IPS-NIHi11 (cell line): ENCODE results near the gene PTPN9.
A peak's percentile ranks its signal among the peaks of the same experiment; 100 is the strongest.
"Not testable (repeated sequence)": the region's sequence is repeated elsewhere in the genome, so short reads cannot be mapped to it uniquely, and the experiment has no call there.

ENCODE experiments used
- DNase-seq: peaks from one replicate; pipeline ENCODE4 v3.0.0; 2012; ENCODE audit warnings: mixed read lengths, low spot score

The PTPN9 gene

DNA sequence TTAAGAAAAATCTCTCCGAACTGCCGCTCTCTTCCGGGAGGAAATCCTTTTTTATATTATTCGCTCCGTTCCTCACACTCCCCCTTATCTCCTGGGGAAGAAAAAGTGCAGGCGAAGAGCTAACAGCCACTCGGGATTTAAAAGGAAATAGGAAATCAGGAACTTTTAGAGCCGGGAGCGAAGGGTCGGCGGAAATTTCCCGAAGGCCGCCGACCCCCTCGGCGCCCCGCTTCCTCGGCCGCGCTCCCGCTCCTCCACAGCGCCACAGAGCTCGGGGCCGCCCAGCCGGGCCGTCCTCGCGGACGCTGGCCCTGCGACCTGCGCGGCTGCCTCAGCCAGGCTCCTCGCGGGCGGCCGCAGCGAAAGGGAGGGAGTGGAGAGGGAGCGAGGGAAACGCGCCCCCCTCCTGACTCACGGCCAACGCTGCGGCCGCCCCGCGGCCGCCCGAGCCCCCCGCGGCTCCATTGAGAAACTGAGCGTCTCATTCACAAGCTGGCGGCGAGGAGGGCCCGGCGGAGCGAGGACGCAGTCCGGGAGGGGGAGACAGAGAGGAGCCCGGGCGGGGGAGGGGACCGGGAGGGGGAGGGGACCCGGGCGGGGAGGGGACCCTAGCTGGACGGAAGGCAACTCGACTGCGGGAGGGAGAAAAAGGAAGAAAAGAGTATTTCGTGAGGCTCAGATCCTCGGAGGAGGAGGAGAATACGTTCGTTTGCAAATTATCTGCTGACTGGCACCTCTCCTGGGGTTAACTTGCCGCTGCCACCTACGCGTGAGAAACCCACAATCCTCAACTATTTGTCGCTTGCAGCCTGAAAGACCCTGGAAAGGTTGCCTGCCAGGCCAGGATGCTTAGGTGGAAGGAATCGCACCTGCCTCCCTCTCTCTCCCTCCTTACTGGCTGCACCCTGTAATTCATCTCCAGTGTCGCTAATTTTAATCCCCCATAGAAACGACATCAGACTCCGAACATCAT is at the start of gene PTPN9:
TSS of gene PTPN9 (minus strand) at position 368 of the 973 bp plus-strand sequence. CDS start 539 bp downstream, outside the sequence.
- DNase-seq = peak; percentile 91

DNA sequence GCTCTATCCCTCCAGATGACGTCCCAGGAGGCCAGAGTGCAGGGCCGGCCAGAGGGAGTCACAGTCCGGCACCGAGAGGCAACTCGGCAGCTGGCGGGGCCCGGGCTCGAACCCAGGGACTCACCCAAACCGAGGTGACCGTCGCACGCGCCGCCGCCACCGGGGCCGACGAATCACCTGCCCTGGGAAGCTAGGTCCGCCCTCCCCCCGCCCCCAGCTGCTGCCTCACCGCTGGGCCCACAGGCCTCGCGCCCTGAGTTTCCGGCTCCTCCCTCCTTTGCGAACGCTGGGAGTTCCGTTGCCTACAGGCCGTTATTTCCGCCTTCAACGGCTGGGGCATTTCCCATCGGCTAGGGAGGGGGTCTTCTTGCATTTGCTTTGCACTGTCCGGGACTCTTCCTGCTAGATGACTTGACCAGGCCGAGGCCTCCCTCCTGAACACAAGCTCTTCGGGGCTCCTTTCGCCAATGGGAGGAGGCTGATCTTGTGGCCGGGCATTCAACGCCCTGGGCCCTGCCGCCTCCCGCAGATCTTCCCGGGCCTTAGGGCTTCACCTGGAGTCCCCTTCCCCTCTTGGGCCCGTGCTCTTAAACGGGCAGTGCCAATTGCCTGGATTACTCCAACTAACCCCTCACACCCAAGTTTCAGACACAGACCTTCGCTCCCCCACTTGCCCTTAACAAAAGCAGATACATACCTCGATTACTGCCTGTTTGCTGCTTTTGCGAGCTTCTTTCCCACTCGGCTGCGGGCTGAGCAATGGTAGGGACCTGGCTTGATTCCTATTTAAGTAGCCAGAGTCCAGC is 46.6 kb upstream of the PTPN9 start, which contains the start of gene SNUPN:
TSS of gene SNUPN (minus strand) at position 184 of the 806 bp plus-strand sequence. CDS start 4,674 bp downstream, outside the sequence.
- DNase-seq = peak; percentile 97

DNA sequence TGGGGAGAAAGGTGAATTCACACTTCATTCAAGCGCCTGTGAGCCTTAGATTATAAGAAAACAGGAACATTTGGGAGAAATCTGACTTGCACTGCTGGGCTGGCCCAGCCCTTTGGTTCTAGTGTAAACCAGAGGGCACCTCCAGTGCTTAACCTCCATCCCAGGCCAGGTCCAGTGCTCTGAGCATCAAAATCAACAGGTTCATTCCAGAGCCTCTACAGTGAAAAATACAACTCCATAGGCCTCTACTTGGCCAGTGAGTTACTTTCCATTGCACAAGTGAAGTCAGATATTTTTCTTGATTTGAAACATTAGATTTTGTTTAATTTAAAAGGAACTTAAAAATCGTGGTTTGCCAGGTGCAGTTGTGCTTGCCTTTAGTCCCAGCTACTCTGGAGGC is 43.4 kb upstream of the PTPN9 start:
- no peak for DNase-seq

DNA sequence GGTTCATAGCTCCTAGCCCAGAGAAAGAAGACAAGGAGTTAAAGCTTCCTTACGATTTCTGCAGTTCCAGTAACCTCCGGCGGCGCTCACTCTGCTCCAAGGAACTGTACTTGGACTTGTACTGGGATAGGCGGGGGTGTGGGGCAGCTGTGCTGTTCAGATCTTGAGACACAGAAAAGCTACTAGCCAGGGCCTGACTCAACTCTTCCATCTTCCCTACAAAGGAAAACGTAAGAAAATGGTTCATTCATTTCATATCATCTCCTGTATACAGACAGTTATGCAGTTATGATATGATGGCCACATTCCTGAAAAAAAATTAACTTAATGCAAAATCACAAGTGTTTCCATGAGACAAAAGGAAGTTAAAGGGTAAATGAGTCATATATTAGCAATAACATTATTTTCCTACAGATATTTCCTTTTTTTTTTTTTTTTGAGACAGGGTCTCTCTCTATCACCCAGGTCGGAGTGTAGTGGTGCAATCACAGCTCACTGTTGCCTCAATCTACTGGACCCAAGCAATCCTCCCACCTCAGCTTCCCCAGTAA is 41.8 kb upstream of the PTPN9 start:
- no peak for DNase-seq

DNA sequence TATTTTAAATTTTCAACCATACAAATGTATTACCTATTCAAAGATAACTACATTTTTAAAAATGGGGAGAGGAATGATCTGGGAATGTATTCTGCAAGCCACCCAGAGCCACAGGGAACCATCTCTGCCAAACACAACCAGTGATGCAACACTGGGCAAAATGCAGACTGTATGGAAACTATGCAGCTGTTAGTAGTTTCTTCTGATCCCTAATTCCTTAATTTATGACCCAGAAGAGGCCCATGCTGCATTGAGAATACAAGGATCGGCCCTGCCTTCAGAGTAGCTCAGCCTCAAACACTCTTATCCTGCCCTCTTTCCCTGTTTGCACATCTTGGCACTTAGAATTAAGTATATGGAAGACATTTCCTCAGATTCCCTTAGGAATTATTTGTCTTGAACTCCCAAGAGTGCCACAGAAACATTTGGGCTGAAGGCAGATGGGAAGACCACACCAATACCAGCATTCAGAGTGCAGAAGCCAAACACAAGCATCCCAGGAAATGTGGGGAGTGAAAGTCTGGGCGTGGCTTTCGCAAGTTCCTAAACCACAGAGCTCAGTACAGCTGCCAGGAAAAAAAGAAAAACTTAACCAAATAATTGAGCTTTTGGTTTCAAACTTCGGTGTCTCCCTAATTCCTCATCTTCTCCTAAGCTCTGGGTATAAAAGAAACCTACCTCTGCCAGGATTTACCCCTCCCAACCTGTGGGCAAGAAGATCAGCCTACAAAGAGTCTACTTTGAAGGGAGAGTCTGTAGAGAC is 41.1 kb upstream of the PTPN9 start:
- DNase-seq = no peak

DNA sequence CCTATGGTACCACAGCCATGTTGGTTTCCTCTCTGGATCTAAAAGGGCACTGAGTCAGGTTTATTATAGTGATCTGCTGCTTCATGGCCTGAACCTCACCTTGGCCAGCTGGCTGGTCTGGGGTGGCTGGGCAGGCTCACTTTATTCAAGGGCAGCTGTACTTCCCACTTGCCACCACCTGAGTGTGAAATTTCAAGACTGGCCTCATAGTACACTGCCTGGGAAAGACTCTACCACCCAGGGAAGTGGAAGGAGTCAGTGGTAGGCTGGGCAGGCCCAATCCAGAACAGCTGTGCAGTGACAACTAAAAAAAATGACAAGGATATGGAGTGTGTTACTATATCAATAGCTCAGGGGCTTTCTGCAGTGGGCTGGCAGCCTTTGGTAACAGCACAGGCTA is 37.7 kb upstream of the PTPN9 start:
- DNase-seq = no peak

DNA sequence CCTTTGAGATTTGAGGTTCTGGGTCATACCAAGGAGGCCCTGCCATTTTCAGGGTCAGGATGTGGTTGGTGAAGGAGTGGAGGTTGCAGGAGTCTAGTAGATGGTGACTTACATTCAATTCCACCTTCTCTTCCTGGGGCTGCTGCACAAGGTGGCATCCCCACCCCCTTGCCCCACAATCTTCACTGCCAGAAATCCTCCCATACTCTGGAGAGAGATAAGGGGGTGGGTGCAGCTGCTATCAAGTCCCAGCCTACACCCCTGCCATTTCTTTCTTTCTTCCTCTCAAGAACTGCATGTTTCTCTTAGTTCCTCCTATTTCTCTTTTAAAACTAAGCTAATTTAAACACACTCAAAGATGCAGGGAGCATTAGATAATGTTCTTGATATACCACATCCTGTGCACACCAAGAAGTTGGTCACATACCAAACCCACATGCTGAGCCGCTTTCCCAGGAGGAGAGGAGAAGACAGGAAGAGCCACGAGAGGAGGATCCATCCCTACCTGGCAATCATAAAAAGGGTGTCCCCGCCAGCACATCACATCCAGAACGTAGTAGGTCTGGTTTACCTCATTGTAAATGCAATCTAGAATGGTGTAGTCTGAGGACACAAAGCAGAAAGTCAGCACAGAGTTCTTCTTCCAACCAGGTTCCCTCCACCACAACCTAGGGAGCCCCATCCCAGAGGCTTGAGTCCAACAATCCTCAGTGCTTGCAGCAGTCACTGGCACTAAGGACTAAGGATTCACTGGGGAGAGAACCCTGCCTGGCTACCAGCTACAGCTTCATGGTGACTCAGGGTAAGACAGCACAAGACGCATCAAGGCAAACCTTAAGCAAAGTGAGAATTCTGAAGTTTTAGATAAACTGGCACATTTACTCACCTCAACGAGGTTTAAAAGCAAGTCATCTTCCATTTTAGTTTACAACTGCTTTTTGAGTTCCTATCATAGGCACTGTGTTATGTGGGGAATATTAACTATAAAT is 27.9 kb upstream of the PTPN9 start:
- no peak for DNase-seq

DNA sequence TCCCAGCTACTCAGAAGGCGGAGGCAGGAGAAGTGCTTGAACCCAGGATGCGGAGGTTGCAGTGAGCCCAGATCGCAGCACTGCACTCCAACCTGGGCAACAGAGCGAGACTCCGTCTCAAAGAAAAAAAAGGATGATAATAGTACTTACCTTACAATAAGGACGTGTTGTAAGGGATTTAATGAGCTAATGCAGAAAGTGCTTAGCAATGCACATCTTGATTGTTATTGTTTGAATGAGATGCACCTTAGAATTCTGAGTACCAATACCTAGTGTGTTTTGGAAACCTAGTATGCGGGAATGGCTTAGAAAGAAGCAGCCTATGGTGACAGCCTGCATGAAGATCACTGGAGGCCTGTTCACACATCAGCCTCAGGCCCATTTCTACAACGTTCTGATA is 26.9 kb upstream of the PTPN9 start:
- DNase-seq = no peak

DNA sequence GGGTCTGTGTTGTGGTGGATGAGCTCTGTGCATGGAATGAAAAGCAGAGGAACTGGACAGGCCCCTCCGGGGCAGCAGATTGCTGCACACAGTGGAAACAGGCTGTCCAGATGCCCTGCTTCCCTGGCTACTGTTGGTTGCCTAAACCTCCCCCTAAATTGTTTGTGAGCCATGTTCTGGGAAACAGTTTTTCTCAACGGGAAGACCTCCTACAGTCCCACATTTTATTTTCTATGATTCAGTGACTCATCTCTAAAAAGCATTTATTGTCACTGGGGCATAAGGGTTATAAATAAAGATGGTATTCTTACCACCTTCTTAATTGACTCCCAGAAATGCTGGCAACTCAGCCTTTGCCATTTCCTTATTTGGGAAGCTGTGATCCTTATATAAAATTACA is 20.3 kb upstream of the PTPN9 start:
- no peak for DNase-seq

DNA sequence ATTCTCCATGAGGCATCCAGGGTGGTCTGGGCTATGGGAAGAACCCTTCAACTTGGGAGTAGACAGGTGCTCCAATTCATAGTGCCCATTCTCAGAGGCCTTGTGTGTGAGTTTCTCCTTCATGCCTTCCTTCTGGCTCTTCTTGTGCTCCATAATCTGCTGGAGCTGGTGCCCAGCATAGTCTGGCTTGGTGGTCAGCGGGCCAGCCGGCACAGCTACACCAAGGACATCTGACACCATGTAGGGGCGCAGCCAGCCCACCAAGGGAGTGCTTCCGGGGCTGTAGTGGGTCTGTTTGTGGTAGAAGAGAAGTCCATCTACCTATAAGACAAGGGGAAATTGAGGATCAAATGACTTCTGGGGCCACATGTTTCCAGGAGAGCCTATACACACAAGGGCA is 19.2 kb upstream of the PTPN9 start:
- DNase-seq = no peak

DNA sequence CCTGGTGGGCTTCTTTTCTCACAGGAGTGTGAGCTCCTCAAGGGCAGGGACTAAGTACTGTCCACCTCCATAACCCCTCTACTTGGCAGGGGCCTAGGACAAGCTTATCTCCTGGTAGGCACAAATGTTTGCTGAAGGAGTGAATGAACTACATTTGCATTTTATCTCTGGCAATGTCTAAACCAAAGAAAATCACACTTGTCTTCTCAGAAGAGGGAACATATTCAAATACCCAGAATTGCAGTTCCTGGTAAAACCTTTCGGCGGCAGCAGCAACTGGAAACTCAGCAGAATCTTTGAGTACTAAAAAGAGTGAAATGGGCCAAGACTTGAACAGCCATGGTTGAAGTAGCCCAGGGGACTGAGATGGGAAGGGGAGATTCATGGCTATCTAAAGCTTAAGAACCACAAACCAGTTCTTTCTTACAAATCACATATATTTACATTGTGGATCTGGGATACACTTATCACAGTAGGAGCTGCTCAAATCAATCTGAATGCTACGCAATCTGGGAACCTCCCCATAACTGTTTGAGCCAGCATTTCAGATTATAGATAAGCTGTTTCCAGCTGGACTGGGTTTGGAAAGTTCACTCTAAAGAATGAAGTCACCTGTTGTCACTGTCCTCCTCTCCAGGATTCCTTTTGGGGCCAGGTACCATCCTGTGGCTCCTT is 18.7 kb upstream of the PTPN9 start:
- DNase-seq = peak; percentile 41

DNA sequence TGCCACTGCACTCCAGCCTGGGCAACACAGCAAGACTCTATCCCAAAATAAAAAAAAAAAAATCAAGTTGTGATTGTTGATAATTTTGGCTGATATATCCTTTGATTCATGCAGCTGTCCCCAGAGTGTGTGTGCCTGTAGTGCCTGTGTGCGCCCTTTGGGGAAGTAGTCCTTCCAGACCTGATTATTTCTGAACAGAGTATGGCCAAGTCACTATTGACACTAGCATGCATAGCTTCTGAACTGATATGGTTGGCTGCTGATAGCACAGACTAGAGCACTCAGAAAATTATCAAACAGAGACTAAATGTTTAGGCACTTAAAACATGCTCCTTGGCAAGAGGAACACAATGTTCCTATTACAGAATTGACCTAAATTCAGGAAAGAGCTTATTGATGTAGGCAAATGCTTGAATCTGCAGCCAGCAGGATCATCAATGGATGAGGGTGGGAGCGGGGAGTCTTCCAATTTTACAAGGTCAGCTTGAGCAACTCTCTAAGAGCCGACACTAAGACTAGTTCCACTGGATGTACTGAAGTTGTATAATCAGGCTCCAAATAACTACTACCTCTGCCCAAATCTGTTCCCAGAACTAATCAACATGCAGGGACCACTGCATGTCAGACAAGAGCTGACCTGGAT is 17.7 kb upstream of the PTPN9 start:
- no peak for DNase-seq

DNA sequence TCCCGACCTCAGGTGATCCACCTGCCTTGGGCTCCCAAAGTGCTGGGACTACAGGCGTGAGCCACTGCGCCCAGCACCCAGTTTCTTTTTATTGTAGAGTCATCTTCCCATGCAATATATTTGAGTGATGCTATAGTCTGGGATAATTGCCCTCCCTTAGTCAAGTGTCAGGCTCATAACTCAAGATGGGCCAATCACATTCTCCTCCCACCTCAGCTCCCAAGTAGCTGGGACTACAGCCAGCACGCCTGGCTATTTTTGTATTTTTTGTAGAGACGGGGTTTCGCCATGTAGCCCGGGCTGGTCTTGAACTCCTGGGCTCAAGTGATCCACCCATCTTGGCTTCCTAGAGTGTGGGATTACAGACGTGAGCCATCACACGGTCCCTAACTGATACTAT is 15.2 kb upstream of the PTPN9 start:
- no peak for DNase-seq

DNA sequence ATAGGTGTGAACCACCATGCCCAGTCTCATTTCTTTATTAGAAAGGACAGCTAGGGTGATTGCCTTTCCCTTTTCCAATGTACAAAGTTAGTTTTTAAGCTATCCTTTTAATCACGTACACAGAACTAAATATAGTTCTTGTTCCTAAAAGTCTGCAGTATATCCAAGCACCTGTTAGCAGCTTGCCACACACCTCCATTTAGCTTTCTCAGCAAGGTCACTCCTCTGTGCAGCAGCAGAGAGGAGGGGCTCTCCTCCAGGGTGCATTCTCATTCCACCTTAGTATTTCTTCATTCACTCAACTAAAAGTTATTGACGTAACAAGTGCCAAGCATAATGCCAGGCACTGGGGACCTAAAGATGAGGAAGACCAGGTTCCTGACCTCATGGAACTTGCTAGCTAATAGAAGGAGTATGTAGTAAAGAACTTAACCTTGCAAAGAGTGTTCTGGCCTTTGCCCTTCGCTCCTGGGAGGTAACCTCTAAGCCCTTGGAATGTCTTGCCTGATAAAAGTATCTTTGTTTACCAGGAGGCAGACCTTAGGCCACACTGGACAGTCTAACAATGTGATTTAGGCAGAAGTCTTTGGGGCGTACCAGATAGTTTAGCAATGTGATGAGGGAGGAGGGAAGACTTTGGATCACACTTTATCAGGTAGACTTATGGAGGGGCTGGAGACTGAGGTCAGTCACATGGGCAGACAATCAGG is 12.7 kb upstream of the PTPN9 start:
- DNase-seq = no peak

DNA sequence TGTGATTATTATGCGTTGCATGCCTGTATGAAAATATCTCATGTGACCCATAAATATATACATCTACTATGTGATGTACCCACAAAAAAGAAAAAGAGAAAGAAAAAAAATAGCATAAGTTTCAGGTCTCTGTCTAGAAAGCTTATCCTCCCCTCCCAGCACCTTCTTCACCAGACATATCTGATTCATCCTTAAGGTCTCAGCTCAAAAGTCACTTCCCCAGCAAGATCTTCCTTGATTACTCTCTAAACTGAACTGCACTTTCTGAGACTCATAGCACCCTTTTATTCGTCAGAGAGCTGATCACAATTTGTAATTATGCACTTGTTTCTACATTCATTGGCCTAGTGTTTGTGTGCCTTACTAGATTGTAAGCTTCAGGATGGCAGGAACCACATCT is 11.1 kb upstream of the PTPN9 start:
- no peak for DNase-seq

DNA sequence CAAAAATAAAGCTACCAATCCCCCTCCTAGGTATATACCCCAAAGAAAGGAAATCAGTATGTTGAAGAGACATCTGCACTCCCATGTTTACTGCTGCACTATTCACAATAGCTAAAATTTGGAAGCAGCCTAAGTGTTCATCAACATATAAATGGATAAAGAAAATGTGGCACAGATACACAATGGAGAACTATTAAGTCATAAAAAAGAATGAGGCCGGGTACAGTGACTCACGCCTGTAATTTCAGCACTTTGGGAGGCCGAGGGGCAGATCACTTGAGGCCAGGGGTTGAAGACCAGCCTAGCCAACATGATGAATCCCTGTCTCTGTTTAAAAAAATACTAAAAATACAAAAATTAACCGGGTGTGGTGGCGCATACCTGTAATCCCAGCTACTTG is 10.0 kb upstream of the PTPN9 start:
- no peak for DNase-seq

DNA sequence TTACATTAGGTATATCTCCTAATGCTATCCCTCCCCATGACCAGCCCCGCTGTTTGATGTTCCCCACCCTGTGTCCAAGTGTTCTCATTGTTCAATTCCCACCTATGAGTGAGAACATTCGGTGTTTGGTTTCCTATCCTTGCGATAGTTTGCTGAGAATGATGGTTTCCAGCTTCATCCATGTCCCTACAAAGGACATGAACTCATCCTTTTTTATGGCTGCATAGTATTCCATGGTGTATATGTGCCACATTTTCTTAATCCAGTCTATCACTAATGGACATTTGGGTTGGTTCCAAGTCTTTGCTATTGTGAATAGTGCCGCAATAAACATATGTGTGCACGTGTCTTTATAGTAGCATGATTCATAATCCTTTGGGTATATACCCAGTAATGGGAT is 7.3 kb upstream of the PTPN9 start:
- not testable (repeated sequence) for DNase-seq

DNA sequence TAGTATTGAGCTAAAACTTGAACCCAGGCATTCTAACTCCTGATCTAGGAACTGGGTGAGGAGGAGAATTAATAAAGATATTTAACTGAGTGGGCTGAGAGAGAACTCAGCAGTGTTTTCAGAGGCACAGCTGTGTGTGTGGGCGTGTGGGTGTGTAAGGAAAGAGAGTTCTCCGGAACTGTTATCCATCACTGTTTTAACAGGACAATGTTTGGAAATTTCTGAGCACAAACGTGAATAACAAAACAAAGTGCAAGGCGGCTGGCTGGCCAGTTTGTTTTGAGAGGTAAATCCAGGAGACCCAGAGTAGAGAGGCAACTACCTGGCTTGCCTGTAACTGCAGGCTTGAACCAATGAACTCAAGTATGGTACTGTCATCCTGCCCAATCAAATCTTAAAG is 5.0 kb upstream of the PTPN9 start:
- no peak for DNase-seq

DNA sequence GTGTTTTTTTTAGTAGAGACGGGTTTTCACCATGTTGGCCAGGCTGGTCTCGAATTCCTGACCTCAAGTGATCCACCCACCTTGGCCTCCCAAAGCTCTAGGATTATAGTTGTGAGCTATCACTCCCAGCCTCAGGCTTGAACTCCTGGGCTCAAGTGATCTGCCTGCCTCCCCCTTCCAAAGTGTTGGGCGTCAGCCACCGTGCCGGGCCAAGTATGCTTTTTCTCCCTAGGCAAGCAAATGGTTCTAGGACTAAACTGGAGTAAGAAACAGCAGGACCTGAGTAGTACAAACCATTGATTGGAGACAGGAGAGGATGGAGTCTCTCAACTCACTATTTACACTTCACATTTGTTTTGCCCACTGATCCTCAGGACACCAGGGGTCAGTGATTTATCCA is 4.6 kb upstream of the PTPN9 start:
- no peak for DNase-seq
